GM19035 (cell line): ENCODE measurements around the gene FAM3B.
"Not testable (repeated sequence)": the region's sequence is repeated elsewhere in the genome, so short reads cannot be mapped to it uniquely, and the experiment has no call there.

Source experiments
- ATAC-seq: cut with Tn5 transposase; IDR thresholded peaks from one replicate; pipeline ENCODE4 v1.9.1; 2021; ENCODE audit not compliant: unreplicated experiment

Gene FAM3B

DNA sequence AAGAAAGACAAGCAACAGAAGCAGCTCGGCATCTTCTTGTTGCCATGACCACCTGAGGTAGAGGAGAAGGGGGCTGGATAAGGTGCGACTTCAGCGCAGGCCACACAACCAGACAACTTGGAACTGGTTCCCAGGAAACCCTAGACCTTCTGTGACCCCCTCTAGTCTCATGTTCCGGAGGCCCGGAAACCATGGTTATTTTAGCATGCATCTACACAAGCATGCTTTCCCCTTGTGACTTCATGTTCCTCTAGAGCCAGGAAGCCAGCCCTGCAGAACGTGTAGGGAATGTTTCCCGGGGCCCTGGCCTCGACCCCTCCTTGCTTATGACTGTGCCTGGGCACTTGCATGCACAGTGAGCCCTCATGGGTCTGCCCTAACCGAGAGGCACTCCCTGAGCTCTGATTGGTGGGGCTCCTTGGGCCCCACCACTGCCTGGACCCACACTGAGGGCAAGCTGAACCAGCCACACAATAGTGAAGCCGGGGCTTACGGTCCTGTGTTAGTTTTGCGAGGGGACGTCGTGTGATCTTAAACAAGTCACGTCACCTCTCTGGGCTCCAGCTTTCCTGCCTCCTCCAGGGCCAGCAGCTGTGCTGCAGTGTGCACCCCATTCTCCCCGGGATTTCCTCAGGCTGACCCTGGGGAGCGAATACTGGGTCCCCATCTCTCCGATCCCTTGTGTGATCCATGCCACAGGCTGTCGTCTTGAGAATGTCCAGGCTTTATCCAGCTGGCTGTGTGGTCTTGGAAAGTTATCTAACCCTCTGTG lies 33.2 kb downstream of the FAM3B start:
- ATAC-seq, result no peak

DNA sequence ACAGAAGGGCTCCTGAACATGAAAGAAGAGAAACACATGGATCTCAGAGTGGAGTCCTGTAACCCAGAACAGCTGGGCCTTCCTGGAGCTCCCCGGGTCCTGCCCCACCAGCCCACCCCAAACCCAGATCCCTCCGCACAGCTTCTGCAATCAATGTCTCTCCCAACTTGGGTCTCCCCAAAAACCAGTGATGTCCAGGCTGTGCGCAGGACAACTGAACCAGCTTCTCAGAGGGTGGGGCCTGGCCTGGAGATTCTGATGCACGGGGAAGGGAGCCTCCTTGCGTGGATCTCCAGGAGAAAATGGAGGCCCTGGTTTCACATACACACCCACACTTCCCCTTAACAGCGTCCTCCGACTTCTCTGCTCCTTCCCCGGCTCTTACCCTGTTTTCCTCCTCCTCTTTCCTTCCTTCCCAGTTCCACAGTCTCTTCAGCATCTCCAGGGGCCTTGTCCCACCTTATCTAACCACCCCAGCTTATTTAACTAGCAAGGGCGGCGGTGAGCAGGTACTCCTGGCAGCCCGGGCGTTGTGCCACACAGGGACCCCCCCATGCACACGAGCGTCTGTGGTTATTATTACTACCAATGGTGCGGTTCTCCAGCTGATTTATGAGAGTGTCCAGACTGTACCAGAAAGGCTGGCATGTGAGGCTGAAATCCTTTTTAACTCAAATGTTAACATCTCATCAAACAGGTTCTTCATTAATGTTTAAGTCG lies 34.0 kb downstream of the FAM3B start:
- no peak for ATAC-seq

DNA sequence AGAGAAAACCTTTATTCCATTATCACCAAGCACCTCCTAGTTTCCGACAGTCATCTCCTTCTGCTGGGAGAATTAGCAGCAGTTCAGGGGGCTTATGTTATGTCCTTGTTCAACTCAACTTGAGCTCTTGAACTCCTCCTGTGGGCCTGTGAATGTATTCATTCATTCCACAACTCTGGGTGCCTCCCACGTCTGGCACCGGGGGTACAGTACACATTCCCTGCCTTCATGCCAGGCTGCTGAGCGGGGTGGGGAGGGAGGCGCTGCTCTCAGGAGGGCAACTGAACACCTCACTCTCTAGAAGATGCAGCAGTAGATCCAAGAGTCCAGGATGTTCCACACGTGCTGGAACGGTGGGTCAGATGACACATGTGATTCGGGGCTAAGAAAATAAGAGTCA lies 40.9 kb downstream of the FAM3B start:
- ATAC-seq, result no peak

DNA sequence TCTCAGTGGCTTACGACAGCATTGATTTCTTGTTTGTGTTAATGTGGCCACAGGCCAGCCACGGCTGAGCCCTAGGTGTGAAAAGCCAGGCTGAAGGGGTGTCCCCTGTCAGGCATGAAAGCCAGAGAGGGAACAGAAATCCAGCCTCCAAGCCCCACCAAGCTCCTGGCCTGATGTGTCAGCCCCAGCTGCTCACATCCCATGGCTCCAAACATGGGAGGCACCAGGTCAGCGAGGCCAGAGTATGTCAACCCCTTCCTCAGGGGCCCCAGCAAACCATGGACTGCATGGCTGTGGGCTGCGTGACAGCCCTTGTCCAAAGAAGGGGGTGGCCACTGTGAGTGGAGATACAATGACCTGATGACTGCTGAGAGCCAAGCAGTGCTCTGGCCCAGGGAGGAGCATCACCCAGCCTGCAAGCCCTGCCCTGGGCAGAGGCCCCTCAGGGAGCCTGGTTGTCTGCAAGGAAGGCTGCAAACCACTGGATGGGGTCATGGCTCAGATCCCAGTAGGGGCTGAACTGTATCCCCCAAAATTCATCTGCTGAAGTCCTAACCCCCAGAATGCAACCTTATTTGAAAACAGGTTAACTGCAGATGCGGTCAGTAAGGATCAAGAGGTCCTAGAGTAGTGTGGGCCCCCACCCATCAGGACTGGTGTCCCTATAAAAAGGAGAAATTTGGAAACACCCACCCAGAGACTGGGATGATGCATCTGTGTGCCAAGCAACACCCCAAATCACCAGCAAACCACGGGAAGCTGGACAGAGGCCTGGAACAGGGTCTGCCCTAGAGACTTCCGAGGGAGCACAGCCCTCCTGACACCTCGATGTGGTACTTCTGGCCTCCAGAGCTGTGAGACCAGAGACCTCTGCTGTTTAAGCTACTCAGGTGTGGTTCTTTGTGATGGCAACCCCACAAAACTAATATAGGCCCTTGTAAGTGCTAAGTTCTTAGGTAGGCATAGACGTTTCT lies 41.9 kb downstream of the FAM3B start:
- no peak for ATAC-seq

DNA sequence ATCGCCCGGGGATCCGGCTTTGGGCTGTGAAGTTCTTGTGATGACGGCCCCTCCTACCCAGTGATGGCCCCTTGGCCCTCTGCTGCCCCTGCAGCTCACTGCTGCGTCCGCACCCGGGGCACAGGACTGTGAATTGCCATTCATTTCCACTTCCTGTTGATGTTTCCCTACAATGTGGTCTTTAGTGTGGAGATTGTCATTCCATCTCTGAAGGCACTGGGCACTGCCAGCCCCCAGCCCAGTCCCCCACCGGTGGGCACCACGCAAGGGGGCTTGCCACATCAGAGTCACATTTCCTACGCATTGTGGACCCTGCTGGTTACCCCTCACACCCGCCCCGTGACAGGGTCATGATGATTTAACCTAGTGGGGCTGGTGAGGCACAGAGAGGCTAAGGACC lies 42.7 kb downstream of the FAM3B start:
- no peak for ATAC-seq

DNA sequence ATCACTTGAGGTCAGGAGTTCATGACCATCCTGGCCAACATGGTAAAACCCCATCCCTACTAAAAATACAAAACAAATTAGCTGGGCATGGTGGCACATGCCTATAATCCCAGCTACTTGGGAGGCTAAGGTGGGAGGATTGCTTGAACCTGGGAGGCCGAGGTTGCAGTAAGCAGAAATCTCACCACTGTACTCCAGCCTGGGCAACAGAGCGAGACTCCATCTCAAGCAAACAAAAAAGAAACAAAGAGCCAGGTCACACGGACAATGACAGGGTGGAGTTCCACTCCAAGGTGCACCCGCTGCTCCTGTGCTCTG lies 43.1 kb downstream of the FAM3B start:
- not testable (repeated sequence) for ATAC-seq

DNA sequence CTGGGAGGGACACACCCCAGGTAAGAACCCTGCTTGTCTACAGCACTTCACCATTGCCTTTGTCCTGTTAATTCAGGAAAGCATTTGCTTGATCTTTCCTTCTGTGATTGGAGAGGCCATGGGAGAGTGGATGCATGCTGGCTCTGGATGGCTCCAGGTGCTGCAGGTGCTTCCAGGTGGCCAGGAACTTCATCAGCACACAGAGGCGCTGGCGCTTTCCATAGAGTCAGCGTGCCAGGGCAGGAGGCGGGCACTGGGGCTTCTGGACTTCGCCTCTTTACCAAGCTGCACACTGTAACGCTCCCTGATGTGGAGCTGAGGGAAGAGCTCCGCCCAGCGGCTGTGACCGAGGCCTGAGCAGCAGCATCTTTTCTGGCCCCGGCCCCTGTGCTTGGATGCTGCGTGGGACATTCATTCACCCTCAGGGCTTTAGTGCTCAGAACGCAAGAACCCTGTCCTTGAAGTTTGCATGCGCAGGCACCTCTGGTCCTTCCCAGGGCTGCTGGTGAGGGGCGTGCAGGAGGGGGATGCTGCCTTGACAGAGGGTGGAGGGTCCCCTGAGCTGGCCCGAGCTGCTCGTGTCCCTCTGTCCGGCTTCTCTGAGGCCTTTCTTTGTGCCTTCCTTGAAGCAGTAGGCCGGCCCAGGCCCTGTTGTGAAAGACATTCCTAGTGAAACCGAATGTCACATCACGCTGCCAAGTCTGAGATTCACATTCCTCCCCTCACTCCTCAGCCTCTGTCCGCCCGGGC lies 43.6 kb downstream of the FAM3B start:
- no peak for ATAC-seq

DNA sequence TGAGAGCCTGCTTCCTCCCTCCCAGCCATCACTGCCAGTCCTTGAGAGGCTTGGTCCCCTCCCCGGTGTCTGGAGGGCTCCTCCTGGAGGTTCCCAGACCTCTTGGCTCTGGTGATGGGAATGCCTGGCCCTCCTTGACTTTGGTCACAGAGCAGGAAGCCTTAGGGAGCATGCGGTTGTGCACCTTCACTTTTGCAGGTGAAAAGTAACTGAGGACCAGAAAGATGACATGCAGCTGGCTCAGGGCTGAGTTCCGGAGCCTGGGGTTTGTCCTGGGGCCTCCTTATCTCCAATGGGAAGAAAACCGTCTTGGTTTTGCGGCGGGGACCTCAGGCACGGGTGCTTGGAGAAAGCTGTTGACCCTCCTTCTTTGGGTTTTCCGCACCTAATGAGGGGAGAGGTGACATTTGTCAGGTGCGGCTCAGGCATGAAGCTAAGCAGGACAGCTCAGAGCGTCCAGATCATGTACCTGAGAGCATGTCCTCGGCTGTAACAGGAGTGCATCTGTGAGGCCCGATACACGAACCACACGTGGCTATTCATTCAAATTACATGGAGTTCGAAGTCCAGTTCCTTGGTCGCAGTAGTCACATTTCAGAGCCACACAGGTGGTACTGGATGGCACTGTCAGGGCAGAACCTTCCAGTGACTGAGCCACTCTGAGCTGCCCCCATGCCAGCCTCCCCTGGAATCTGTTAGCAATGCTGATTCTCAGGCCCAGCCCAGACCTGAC lies 44.6 kb downstream of the FAM3B start:
- no peak for ATAC-seq

DNA sequence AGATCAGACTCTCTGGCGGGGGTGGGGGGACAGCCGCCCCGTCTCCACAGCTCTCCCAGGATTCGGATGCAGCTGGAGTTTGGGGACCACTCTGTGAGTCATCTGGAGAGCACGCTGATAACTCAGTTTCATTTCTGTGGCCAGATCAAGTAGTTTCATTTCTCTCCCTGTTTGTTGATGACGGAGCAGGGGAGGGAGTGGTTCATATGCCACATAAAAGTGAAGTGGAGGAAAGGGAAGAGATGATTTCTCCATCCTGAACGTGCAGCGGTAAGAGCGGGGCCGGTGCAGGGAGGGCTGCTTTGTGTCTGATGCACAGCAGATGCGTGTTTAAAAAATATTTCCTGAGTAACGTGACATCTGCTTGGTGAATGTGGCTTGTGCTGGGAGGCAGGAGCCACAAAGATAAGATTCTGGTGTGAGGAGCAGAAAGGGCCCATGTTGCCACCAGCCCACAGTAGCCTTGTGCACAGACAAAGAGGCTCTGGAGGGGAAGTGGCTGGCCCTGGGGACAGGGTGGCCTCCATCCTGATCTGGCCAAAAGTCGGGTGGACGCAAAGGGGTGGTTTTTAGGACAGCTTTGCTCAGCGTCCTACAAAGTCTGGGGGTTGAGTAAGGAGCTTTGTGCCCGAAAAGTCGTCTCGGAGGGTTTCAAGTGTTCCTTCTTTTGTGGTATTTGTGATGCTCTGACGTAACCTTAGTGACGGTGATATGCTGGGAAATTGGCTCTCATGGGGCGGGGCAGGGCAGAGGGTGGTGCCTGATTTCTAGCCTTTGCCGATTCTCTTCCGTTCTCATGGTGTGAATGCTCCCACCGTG lies 45.4 kb downstream of the FAM3B start, which contains the start of gene MX2:
TSS of gene MX2 (plus strand) at position 242 of the 819 bp plus-strand sequence. CDS start 14,880 bp downstream, outside the sequence.
- peak; percentile 51 for ATAC-seq

DNA sequence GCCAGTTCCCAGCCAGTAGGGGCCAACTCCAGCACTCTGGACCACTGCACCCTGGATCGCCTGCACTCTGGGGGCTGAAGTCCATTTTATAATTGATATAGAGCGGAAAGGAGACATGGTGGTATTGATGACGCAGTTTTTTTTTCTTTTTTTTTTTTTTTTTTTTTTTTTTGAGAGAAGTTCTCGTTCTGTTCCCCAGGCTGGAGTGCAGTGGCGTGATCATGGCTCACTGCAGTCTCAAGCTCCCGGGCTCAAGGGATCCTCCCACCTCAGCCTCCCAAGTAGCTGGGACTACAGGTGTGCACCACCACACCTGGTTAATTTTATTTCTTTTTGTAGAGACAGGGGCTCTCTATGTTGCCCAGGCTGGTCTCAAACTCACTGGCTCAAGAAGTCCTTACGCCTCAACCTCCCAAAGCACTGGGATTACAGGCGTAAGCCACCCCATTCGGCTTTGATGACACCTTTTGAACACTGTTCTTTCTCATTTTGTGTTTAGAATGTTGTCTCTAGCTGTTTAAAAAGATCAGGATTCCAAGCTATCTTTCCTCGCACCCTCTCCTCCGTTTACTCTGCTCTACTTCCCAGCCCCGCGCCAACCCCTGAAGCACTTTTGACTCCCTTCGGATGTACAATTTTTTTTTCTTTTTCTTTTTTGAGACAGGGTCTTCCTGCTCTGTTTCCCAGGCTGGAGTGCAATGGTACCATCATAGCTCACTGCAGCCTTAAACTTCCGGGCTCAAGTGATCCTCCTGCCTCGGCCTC lies 46.2 kb downstream of the FAM3B start:
- ATAC-seq, result no peak

DNA sequence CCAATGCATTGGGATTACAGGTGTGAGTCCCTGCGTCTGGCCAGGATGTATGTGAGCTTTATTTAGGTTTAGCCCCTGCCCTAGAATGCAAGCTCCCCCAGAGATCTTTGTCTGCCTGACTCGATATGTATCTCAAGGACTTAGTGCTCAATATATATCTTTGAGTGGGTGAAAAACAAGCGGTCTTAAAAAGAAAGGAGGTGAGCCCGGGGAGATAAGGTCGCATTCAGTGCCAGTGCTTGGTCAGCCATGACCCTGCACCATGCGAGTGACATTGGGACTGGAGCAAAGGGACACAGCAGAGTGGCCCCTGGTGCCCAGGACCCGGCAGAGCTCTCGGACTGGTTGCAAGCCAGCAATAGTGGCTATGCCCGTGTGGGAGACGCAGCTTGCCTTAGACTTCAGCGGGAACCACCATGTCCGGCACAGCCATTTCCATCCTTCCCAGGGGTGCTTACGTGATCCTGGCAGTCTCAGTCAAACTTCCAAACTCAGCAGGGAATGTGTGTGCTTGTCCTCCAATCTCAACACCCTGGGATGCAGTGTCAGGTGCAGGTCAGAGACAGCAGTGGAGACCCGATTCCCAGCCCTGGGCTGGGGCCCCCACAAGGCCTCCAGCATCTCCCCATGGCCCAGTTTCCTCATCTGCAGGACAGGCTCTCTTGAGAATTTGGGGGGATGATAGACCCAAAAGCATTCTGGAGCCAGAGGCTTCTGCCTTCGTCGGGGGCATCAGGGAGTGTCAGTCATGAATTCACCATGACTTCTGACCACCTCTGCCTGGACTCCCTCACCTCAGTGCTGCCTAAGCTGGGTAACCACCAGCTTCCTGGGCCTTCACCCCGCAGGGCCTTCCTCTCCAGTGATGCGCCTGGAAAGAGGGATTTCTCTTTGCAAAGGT lies 47.0 kb downstream of the FAM3B start:
- no peak for ATAC-seq

DNA sequence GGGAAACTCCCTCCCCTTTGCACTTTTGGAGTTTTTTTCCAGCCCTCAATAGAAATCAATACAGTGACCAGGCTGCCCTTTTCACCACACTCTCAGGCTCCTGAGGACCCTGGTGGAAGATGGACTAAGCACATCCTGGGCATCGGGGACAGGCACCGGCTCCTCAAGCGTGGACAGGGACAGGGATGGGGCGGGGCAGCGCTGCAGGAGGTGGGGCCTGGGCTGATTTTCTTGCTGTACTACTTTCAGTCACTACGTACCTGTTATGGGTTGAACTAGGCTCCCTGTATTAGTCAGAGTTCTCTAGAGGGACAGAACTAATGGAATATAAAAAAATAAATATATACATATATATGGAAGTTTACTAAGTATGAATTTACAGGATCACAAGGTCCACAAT lies 47.7 kb downstream of the FAM3B start:
- ATAC-seq, result no peak

DNA sequence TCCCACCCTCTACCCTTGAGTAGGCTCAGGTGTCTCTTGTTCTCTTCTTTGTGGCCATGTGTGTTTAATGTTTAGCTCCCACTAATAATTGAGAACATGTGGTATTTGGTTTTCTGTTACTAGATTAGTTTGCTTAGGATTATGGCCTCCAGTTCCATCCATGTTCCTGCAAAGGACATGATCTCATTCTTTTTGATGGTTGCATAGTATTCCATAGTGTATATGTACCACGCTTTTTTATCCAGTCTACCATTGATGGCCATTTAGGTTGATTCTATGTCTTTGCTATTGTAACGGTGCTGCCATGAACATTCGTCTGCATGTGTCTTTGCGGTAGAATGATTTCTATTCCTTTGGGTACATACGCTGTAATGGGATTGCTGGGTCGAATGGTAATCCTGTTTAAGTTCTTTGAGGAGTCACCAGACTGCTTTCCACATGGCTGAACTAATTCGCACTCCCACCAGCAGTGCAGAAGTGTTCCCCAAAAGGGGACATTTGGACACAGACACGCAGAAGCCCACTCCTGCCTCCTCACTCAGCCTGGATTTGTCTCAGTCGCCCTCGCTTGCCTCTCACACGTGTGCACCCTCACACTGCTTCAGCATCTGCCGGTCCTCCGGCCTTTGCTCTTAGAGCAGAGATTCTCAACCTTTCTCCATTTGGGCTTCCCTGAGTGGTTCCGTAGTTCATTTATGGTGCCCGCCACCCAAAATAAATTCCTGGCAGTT lies 48.9 kb downstream of the FAM3B start:
- ATAC-seq, result no peak

DNA sequence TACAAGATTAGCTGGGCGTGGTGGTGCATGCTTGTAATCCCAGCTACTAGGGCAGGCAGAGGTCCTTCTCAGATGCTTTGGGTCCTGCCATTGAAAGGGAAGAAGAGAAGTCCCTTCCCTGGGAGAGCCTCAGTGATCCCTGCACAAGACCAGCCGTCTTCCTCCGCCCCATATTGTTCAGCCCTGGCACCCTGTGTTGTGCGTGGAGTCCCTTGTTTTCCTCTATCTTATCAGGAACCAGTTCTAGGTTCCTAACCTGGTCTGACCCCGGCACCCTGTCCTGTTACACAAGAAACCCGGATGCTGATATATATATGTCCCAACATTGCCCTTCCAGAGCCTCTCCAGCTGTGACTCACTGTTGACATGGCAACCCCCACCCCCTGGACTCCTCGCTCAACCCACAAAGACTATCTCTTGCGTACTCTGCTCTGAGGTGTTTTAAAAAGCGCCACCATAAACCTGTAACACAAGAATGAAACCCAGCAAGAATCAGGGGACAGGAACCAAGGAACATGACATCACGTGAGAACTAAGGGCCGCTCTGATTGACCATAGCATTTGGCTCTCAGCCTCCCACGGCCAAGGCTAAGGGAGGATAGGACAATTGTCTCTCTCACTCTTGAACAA lies 50.0 kb downstream of the FAM3B start:
- ATAC-seq, result no peak

DNA sequence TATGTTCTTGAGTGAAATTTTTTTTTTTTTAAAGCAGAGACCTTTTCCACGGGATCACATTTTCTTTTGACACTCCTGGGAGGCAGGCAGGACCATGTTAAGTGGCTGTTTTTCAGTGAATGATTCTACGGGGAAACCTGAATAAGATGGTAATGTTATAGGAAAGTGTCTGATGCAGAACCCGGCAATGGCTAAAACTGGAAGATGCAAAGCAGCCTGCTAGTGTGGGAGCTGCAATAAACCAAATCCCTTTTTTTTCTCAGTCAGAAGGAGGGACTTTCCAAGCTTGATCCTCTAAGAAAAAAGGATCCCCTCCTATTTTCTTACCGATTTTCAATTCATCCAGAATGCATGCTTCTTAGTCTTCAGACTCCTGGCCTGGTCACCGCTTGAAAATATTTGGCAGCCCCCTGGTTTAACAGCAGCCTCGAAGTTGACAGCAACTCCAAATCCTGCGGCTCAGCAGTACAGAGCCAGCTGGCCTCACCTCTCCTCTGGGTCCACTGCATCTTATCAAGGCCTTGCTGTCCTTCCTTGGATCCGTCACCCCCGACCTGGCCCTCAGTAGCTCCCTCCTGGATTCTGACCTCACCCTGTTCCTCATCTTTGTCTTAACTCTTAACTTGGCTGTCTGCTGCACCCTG lies 50.8 kb downstream of the FAM3B start:
- no peak for ATAC-seq
